PC-3 (cell line): Measurements from ENCODE around the gene ECD.

ENCODE experiments used
- CTCF ChIP-seq: fragments of 300-600 bp; sonication (generic); conservative IDR thresholded peaks from 2 replicates; pipeline ENCODE4 v1.5.1; 2017; ENCODE audit warnings: antibody characterized with exemption, low read depth, mild to moderate bottlenecking, low read length
- EZH2 ChIP-seq: fragments of 300-600 bp; sonication (generic); IDR thresholded peaks from one replicate; pipeline ENCODE4 v1.6.1; 2017; ENCODE audit warnings: antibody characterized with exemption, mild to moderate bottlenecking, low read length; ENCODE audit not compliant: unreplicated experiment

GRCh38 chr10:73086816-73087215 lies 81.0 kb downstream of the ECD start:
- TF ChIP-seq EZH2, result no peak
- no peak for TF ChIP-seq CTCF
